Heart right ventricle (tissue), 16 donors: ENCODE data around the gene SMTN. TPM values are rescaled to one million over a fixed set of nuclear protein-coding genes. Genes with fewer than 3 reads are reported as not detected.

ENCODE experiments used
- ATAC-seq, 8 donors: fragments of 200-7000 bp; cut with Tn5 transposase; one replicate each; pipeline ENCODE4 v1.9.1; 2020; ENCODE audit warnings: mild to moderate bottlenecking in 8 of 8, moderate library complexity in 8 of 8, moderate number of reproducible peaks in 1 of 8
- DNase-seq, 2 donors: peaks; one replicate each; pipeline ENCODE4 v3.0.0-alpha.2; 2020
- H3K27ac ChIP-seq, 10 donors: fragments of 200-600 bp; sonication (generic) in 2 of 10; one replicate each; pipeline versions ENCODE4 v1.5.0 to v1.8.0; 2020 to 2022; ENCODE audit warnings: mild to moderate bottlenecking in 3 of 10
- H3K27me3 ChIP-seq, 7 donors: fragments of 200-600 bp; one replicate each; pipeline ENCODE4 v1.8.0; 2021 to 2022; ENCODE audit warnings: mild to moderate bottlenecking in 2 of 7
- H3K36me3 ChIP-seq, 9 donors: fragments of 200-600 bp; sonication (generic) in 1 of 9; one replicate each; pipeline versions ENCODE4 v1.5.0 to v1.8.0; 2020 to 2022; ENCODE audit warnings: mild to moderate bottlenecking in 2 of 9
- H3K4me1 ChIP-seq, 9 donors: fragments of 200-600 bp; sonication (generic) in 1 of 9; one replicate each; pipeline versions ENCODE4 v1.5.0 to v1.8.0; 2020 to 2022; ENCODE audit warnings: mild to moderate bottlenecking in 4 of 9
- H3K4me3 ChIP-seq, 10 donors: fragments of 200-600 bp; sonication (generic) in 2 of 10; one replicate each; pipeline versions ENCODE4 v1.5.0 to v1.8.0; 2020 to 2022; ENCODE audit warnings: mild to moderate bottlenecking in 7 of 10, moderate library complexity in 2 of 10
- H3K9me3 ChIP-seq, 11 donors: fragments of 200-600 bp in 10 of 11; sonication (generic) in 2 of 11; one replicate each; pipeline versions ENCODE4 v1.5.0 to v1.8.0; 2013 to 2022; ENCODE audit warnings: mild to moderate bottlenecking in 2 of 11, control low read depth in 1 of 11, moderate library complexity in 1 of 11
- WGBS, 2 donors: extraction: QIAGEN DNeasy Blood & Tissue Kit; methylation state at CpG; one replicate each; pipeline ENCODE4 v1.1.7; 2013; ENCODE audit warnings: inconsistent platforms in 1 of 2; 5-methylcytosine and 5-hydroxymethylcytosine counted together
- intact Hi-C, 10 donors: fragments of 100-400 bp; cut with DNase I; formaldehyde crosslinking; loops; one replicate each; pipeline versions ENCODE4 v1.11.1 to v1.14.2; 2022
- polyA plus RNA-seq, 2 donors: library from polyadenylated mRNA; stranded (reverse); fragments of 200-250 nt; gene quantifications; one replicate each; pipeline ENCODE4 v1.2.3, GENCODE V29; 2013
- total RNA-seq, 10 donors: library from RNA; stranded (reverse); fragmentation: NEBNext Ultra II Directional in 3 of 10; extraction: Animal tissue kit (Norgen Biotek cat#: 25700) in 3 of 10; gene quantifications; one replicate each; pipeline versions ENCODE4 v1.2.1 to v1.2.4, GENCODE V29; 2021 to 2023
- TF ChIP-seq, protein P1 (sequence below), 9 donors: fragments of 200-600 bp; sonication (generic) in 2 of 9; IDR thresholded peaks; one replicate each; pipeline versions ENCODE4 v1.5.0 to v1.8.0; 2021 to 2022; ENCODE audit warnings: antibody characterized with exemption in 9 of 9, mild to moderate bottlenecking in 5 of 9, moderate library complexity in 1 of 9
- donor health status: Arrhythmogenic right ventricular cardiomyopathy.
- donor health status: ischemic (EF 13 %, LVEDD 7.1; RV severe dilation, severe dysfunction).
- donor health status: healthy with polysubstance abuse.
- donor health status: DM: no; HTN: yes; CAD: no.
- donor health status: DM: no; HTN: no; CAD: no.
- donor health status: ischemic (EF 25% LVEDD 6.9; RV normal size, moderate dysfunction).
- donor health status: ischemic (EF 25% LVEDD 5.7; RV mildly dilated, moderate dysfunction).
- donor health status: healthy.
- donor health status: DM: yes; HTN: yes; CAD: no.
- donor health status: Ischemic cardiomyopathy.
- donor health status: ischemic (EF 35%, LVEDD 5.7; RV mildly dilated, moderate dysfunction).
- donor health status: nonischemic (EF 11% LVEDD 7.7; RV severe dilation, severe dysfunction).
- donor health status: DM: yes; HTN: yes; CAD: no.
- donor health status: PGD.
- donor health status: ischemic (EF 29% LVEDD 5.4; RV normal size, mild dysfunction).
- donor health status: nonischemic (EF 23%, LVEDD 6.1; RV moderate dilation, normal function).

SMTN gene
- total and polyA plus RNA-seq, 12 donors, result 64.2 to 398 (median 204) TPM

DNA sequence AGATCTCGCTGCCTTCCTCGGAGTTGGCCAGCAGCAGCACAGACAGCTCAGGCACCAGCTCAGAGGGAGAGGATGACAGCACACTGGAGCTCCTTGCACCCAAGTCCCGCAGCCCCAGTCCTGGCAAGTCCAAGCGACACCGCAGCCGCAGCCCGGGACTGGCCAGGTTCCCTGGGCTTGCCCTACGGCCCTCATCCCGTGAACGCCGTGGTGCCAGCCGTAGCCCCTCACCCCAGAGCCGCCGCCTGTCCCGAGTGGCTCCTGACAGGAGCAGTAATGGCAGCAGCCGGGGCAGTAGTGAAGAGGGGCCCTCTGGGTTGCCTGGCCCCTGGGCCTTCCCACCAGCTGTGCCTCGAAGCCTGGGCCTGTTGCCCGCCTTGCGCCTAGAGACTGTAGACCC is 52.8 kb downstream of the SMTN start:
- 94 to 96% methylated on average over 19 of the region's 19 CpGs for WGBS, 2 donors
- peaks cover 0 to 7% (median 0%) of the 10 kb centered on the region in 9 donors for H3K4me1 ChIP-seq
- H3K27me3 ChIP-seq, result peaks cover 0 to 11% (median 0%) of the 10 kb centered on the region in 7 donors
- no peaks in the 10 kb centered on the region for H3K9me3 ChIP-seq
- peaks cover 0 to 15% (median 0%) of the 10 kb centered on the region in 9 donors for H3K36me3 ChIP-seq
- no peak overlapping the region for H3K4me3 ChIP-seq
- ATAC-seq, result peak in 1 of 8 donors; percentile 23
- intact Hi-C loops, result no loop called here
- TF ChIP-seq, protein P1, sequence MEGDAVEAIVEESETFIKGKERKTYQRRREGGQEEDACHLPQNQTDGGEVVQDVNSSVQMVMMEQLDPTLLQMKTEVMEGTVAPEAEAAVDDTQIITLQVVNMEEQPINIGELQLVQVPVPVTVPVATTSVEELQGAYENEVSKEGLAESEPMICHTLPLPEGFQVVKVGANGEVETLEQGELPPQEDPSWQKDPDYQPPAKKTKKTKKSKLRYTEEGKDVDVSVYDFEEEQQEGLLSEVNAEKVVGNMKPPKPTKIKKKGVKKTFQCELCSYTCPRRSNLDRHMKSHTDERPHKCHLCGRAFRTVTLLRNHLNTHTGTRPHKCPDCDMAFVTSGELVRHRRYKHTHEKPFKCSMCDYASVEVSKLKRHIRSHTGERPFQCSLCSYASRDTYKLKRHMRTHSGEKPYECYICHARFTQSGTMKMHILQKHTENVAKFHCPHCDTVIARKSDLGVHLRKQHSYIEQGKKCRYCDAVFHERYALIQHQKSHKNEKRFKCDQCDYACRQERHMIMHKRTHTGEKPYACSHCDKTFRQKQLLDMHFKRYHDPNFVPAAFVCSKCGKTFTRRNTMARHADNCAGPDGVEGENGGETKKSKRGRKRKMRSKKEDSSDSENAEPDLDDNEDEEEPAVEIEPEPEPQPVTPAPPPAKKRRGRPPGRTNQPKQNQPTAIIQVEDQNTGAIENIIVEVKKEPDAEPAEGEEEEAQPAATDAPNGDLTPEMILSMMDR (IDR thresholded peaks at IDR 0.05), result no peak
- DNase-seq, result no peak
- H3K27ac ChIP-seq, result no peak overlapping the region

DNA sequence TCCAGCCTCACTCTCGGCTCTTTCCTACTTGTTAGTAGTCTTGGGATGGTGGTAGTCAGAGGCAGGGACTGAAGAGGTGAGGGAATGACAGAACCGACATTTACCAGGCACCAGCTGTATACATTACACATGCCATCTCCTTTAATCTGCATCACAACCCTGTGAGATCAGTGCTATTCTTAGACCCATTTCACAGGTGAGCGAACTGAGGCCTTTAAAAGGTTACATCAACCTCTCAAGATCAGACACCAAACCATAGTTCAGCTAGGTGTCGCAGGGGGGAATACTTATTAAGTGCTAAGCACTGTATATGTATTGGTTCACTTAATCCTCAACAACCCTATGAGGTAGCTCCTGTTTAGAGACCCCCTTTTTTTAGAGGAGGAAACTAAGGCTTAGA is 53.6 kb downstream of the SMTN start:
- WGBS, 2 donors, result 89 to 93% methylated on average over 4 of the region's 4 CpGs
- no peaks in the 10 kb centered on the region for H3K9me3 ChIP-seq
- TF ChIP-seq, protein P1 (IDR thresholded peaks at IDR 0.05), result no peak
- H3K4me3 ChIP-seq, result no peak overlapping the region
- peaks cover 0 to 7% (median 0%) of the 10 kb centered on the region in 9 donors for H3K4me1 ChIP-seq
- no peak overlapping the region for H3K27ac ChIP-seq
- intact Hi-C loops, result no loop called here
- peaks cover 0 to 12% (median 0%) of the 10 kb centered on the region in 9 donors for H3K36me3 ChIP-seq
- ATAC-seq (no peak), DNase-seq (no peak)
- H3K27me3 ChIP-seq, result peaks cover 0 to 19% (median 0%) of the 10 kb centered on the region in 7 donors

DNA sequence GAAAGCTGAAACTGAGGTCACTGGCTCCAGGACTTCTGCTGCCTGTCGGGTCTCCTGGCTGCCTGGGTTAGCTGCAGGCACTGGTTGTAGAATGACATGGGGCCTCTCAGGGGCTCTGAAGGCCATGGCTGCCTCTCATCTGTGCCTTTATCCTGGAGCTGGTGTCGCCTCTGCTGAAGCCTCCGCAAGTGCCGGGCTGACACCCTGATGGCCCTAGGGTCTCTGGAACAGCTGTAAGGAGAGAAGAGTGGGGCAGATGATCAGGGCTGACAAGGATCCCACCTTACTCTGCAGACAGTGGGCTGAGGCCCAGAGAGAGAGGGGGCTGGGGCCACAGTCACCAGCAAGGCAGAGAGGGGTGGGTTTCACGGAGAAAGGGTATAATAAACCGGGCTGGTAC is 54.6 kb downstream of the SMTN start:
- Histone ChIP-seq H3K27ac (no peak overlapping the region), H3K4me3 (no peak overlapping the region), H3K36me3 (peaks cover 0 to 8% (median 0%) of the 10 kb centered on the region in 9 donors), H3K27me3 (peaks cover 0 to 19% (median 5%) of the 10 kb centered on the region in 7 donors), H3K4me1 (peaks cover 0 to 4% (median 0%) of the 10 kb centered on the region in 9 donors), H3K9me3 (no peaks in the 10 kb centered on the region)
- DNase-seq, result no peak
- TF ChIP-seq, protein P1 (IDR thresholded peaks at IDR 0.05), result no peak
- no peak for ATAC-seq
- intact Hi-C loops, result no loop called here
- 89 to 91% methylated on average over 6 of the region's 6 CpGs for WGBS, 2 donors

DNA sequence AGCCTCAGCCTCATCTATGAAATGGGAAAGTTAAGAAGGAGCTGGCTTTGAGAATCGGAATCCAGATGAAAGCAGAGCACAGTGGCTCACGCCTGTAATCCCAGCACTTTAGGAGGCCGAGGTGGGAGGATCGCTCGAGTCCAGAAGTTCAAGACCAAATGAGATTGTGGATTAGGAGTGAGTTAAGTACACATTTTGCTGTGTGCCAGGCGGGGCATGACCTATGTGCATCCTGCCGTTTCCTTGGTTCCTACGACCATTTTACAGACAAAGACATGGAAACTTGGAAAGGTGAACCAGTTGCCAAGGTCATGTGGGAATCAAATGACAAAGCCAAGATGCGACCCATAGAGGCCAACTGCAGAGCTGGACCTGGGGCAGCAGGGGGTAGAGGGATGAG is 55.0 kb downstream of the SMTN start:
- H3K4me3 ChIP-seq, result no peak overlapping the region
- intact Hi-C loops, result no loop called here
- peaks cover 0 to 19% (median 5%) of the 10 kb centered on the region in 7 donors for H3K27me3 ChIP-seq
- peaks cover 0 to 5% (median 0%) of the 10 kb centered on the region in 9 donors for H3K36me3 ChIP-seq
- 84 to 88% methylated on average over 9 of the region's 9 CpGs for WGBS, 2 donors
- DNase-seq, result no peak
- TF ChIP-seq, protein P1 (IDR thresholded peaks at IDR 0.05), result no peak
- no peak for ATAC-seq
- H3K27ac ChIP-seq, result no peak overlapping the region
- no peaks in the 10 kb centered on the region for H3K4me1 ChIP-seq
- H3K9me3 ChIP-seq, result no peaks in the 10 kb centered on the region
